GM06990 (cell line): ENCODE measurements around the gene STK25.
"Not testable (repeated sequence)": the region's sequence is repeated elsewhere in the genome, so short reads cannot be mapped to it uniquely, and the experiment has no call there.

ENCODE experiments used
- DNase-seq: peaks from one replicate; pipeline ENCODE4 v3.0.0-alpha.2; 2011; ENCODE audit not compliant: insufficient read length; ENCODE audit errors: extremely low read depth
- H3K27me3 ChIP-seq: replicated peaks from 2 replicates; pipeline ENCODE4 v1.6.0; 2011; ENCODE audit warnings: low read length; ENCODE audit not compliant: control insufficient read depth, insufficient read depth
- H3K36me3 ChIP-seq: 2 replicates; pipeline ENCODE4 v1.5.1; 2011; ENCODE audit warnings: low read length; ENCODE audit not compliant: control insufficient read depth, insufficient read depth
- H3K4me3 ChIP-seq: replicated peaks from 2 replicates; pipeline ENCODE4 v1.5.1; 2011; ENCODE audit warnings: low read depth, mild to moderate bottlenecking, control low read depth, low read length
- TF ChIP-seq, protein P1 (sequence below): IDR thresholded peaks from 2 replicates; pipeline ENCODE4 v1.5.1; 2011; ENCODE audit warnings: low read length, control low read depth, mild to moderate bottlenecking, inconsistent platforms; ENCODE audit not compliant: insufficient read depth, poor library complexity, severe bottlenecking

The STK25 gene

DNA sequence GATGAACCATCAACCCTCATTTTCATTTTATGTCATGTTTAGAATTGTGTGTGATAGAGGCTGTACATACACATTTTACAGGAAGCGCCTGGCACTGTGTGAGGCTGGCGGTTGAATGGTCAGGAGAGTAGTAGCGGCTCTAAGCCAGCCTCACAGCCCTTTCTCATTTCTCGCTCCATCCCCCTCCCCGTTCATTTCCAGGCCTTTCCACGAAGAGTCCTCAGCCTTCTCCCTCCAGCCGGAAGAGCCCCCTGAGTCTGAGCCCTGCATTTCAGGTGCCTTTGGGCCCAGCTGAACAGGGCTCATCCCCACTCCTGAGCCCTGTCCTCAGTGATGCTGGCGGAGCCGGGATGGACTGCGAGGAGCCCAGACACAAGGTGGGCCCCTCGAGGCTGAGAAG lies 51.8 kb downstream of the STK25 start:
- no peak overlapping the region for H3K4me3 ChIP-seq
- H3K36me3 ChIP-seq: no peaks in the 10 kb centered on the region; the same call in 1 of the 2 replicates
- TF ChIP-seq, protein P1, sequence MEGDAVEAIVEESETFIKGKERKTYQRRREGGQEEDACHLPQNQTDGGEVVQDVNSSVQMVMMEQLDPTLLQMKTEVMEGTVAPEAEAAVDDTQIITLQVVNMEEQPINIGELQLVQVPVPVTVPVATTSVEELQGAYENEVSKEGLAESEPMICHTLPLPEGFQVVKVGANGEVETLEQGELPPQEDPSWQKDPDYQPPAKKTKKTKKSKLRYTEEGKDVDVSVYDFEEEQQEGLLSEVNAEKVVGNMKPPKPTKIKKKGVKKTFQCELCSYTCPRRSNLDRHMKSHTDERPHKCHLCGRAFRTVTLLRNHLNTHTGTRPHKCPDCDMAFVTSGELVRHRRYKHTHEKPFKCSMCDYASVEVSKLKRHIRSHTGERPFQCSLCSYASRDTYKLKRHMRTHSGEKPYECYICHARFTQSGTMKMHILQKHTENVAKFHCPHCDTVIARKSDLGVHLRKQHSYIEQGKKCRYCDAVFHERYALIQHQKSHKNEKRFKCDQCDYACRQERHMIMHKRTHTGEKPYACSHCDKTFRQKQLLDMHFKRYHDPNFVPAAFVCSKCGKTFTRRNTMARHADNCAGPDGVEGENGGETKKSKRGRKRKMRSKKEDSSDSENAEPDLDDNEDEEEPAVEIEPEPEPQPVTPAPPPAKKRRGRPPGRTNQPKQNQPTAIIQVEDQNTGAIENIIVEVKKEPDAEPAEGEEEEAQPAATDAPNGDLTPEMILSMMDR: no peak
- H3K27me3 ChIP-seq: no peaks in the 10 kb centered on the region
- no peak for DNase-seq

DNA sequence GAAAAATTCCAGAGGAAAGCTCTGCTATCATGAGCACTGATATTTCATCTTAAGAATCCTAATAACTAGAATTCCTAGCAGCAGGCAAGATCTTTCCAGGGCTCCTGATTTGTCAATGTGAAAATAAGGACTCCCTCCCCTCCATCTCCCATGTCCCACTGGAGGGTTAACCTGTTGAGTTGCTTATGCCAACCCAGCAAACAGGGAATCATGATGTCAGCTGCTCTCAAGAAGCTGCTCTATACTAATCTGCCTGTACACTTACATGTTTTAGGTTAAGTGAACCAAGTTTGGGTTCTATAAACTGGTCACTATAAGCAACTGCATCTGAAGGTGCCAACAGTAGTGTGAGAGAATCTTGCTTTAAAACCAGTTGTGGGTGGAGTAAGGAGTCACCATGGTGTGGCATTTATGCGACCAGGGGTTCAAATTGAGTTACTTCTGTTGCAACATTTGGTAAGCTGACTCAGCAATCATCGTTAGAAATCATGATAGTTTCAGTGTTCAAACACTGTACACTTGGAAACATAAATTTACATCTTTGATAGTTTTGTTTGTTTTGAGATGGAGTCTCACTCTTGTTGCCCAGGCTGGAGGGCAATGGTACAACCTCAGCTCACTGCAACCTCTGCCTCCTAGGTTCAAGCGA lies 53.4 kb downstream of the STK25 start:
- DNase-seq: no peak
- TF ChIP-seq, protein P1: no peak
- Histone ChIP-seq H3K27me3 (no peaks in the 10 kb centered on the region), H3K4me3 (no peak overlapping the region), H3K36me3 (no peaks in the 10 kb centered on the region; the same call in 1 of the 2 replicates)

DNA sequence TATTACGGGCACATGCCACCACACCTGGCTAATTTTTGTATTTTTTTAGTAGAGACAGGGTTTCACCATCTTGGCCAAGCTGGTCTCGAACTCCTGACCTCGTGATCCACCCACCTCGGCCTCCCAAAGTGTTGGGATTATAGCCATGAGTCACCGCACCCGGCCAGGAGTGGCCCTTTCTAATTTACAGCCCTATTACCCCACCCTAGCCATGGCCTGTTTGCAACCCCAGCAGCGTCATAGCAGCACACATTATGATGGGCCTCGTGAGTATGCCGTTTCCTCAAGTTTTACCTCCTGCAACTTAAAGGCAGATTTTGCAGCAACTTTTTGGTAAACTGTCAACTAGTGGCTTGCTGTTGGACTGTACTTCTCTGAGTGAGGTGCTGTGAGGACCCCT lies 54.5 kb downstream of the STK25 start:
- H3K36me3 ChIP-seq, H3K27me3 ChIP-seq, DNase-seq, H3K4me3 ChIP-seq: not testable (repeated sequence)

DNA sequence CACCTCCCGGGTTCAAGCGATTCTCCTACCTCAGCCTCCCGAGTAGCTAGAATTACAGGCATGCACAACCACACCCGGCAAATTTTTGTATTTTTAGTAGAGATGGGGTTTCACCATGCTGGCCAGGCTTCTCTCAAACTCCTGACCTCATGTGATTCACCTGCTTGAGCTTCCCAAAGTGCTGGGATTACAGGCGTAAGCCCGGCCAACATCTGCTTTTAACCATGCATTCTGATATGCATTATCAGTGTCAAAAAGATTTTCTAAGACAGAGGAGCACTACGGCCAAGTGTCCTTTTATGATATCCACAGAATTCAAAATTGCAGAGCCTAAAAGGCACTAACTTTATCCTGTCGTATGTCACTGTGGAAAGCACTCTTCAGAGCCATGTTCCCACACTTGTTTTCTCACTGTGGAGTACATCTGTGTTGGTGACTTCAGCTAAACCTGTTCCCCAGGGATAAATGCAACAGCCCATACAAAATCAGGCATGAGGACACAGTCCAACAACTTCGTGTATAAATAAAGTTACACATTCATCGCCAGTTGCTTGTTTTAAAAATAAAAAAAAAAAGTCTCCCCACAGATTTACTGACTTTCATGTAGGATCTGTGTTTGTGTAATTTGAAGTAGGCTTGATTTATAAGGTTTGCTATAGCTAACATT lies 56.4 kb downstream of the STK25 start:
- H3K36me3 ChIP-seq: no peaks in the 10 kb centered on the region; the same call in none of the 2 replicates
- no peak overlapping the region for H3K4me3 ChIP-seq
- no peak for DNase-seq
- no peaks in the 10 kb centered on the region for H3K27me3 ChIP-seq
- TF ChIP-seq, protein P1: no peak

DNA sequence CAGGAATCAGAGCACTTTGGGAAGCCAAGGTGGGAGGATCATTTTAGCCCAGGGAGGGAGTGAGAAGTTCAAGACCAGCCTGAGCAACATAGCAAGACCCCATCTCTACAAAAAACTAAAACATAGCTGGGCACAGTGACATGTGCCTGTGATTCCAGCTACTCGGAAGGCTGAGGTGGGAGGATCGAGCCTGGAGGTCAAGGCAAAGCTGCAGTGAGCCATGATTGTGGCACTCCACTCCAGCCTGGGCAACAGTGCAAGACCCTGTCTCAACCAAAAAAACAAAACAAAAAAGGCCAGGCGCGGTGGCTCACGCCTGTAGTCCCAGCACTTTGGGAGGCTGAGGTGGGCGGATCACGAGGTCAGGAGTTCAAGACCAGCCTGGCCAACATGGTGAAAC lies 58.3 kb downstream of the STK25 start:
- H3K36me3 ChIP-seq, DNase-seq, H3K4me3 ChIP-seq, H3K27me3 ChIP-seq: not testable (repeated sequence)

DNA sequence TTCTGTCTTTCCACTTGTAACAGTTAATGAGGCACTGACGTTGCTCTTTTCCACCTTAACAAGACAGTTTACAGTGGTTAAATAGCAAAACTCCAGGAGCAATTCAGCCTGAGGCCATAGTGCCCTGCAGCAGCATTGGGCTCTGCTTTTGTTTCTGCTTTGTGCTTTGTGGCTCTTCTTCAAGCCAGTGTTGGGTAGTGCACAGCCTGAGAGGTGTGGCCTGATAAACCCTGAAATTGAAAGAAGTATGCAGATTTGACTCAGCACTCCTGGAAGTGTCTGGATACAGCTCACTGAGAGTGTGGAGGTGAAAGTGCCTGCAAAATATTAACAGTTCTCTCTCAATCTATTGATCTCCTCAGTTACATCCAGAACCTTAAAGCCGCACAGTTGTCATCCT lies 63.0 kb downstream of the STK25 start:
- DNase-seq: no peak
- Histone ChIP-seq H3K27me3 (no peaks in the 10 kb centered on the region), H3K36me3 (peaks cover 9% of the 10 kb centered on the region), H3K4me3 (no peak overlapping the region)
- TF ChIP-seq, protein P1: no peak
